HCT116 (cell line): ENCODE measurements around the gene AMOTL1. TPM values are rescaled to one million over a fixed set of nuclear protein-coding genes. Genes with fewer than 3 reads are reported as not detected.
A peak's percentile ranks its signal among the peaks of the same experiment; 100 is the strongest.

Experiments
- ATAC-seq: fragments of 200-7000 bp; cut with Tn5 transposase; 2 replicates; pipeline ENCODE4 v1.9.1; 2020; ENCODE audit warnings: mild to moderate bottlenecking, moderate library complexity
- BruUV-seq: library from RNA; stranded (reverse); fragments of 400-500 nt; replicated peaks from 2 replicates; lab custom pipeline; 2021; lab: Mats Ljungman, UMichigan
- CTCF ChIA-PET: fragments of 300-600 bp; sonication (Branson Sonifier 250); formaldehyde crosslinking; loops from one replicate; lab custom pipeline; 2021; ENCODE audit warnings: antibody characterized with exemption; lab: Charles Lee
- POLR2A ChIA-PET: fragments of 300-600, 350-600 bp; sonication (Branson Sonifier 250); formaldehyde crosslinking; loops from one replicate; lab custom pipeline; 2021; ENCODE audit warnings: antibody characterized with exemption; lab: Charles Lee
- RAD21 ChIA-PET, 2 experiments: fragments of 300-600 bp; sonication (Branson Sonifier 250); formaldehyde crosslinking; loops; one replicate each; lab custom pipeline; 2023; ENCODE audit warnings: low total read pairs in 2 of 2; ENCODE audit not compliant: uncharacterized antibody in 2 of 2, unreplicated experiment in 2 of 2, low non-redundant PET in 1 of 2; lab: Charles Lee
- DNase-seq: peaks from one replicate; pipeline ENCODE4 v3.0.0-alpha.2; 2010; ENCODE audit warnings: low read depth, low spot score
- H2AFZ ChIP-seq: fragments of 200-600 bp; shearing (Covaris generic), sonication (generic); 2 replicates; pipeline ENCODE4 v1.6.1; 2017; ENCODE audit warnings: low read depth, mixed run types, mixed read lengths, antibody characterized with exemption, low read length; ENCODE audit not compliant: poor library complexity, severe bottlenecking
- H3K27ac ChIP-seq: 2 replicates; pipeline ENCODE4 v1.5.1; 2012; ENCODE audit warnings: low read depth, low read length
- H3K27me3 ChIP-seq: fragments of 200-600 bp; sonication (generic); 2 replicates; pipeline ENCODE4 v1.6.1; 2016; ENCODE audit warnings: mixed run types, low read length, mixed read lengths; ENCODE audit not compliant: insufficient read depth
- H3K36me3 ChIP-seq, 2 experiments: fragments of 200-500 bp in 1 of 2; fragments of 200-600 bp in 1 of 2; sonication (Bioruptor generic) in 1 of 2; sonication (generic) in 1 of 2; 2 replicates each; pipeline versions ENCODE4 v1.5.1 to v1.6.1; 2014 to 2016; ENCODE audit warnings: low read length in 2 of 2, inconsistent platforms in 1 of 2, mixed read lengths in 1 of 2, mixed run types in 1 of 2; ENCODE audit not compliant: insufficient read depth in 2 of 2, control insufficient read depth in 1 of 2
- H3K4me1 ChIP-seq, 2 experiments: fragments of 200-600 bp in 1 of 2; sonication (generic) in 1 of 2; 2 replicates each; pipeline versions ENCODE4 v1.5.1 to v1.6.1; 2012 to 2017; ENCODE audit warnings: low read length in 2 of 2, inconsistent platforms in 1 of 2, mild to moderate bottlenecking in 1 of 2, mixed read lengths in 1 of 2, mixed run types in 1 of 2, moderate library complexity in 1 of 2; ENCODE audit not compliant: insufficient read depth in 2 of 2, control insufficient read depth in 1 of 2
- H3K4me2 ChIP-seq: fragments of 200-600 bp; sonication (generic); 2 replicates; pipeline ENCODE4 v1.6.1; 2017; ENCODE audit warnings: mixed run types, low read length, mixed read lengths
- H3K4me3 ChIP-seq, 2 experiments: fragments of 200-600 bp in 1 of 2; sonication (generic) in 1 of 2; replicated peaks in 1 of 2; 2 replicates each; pipeline ENCODE4 v1.5.1; 2011 to 2016; ENCODE audit warnings: low read length in 2 of 2, control low read depth in 1 of 2, low read depth in 1 of 2, mild to moderate bottlenecking in 1 of 2, mixed read lengths in 1 of 2, mixed run types in 1 of 2
- H3K79me2 ChIP-seq: fragments of 200-600 bp; sonication (generic); 2 replicates; pipeline ENCODE4 v1.6.1; 2017; ENCODE audit warnings: mild to moderate bottlenecking, mixed run types, low read length, moderate library complexity, mixed read lengths; ENCODE audit not compliant: insufficient read depth
- H3K9ac ChIP-seq: fragments of 200-600 bp; sonication (generic); 2 replicates; pipeline ENCODE4 v1.6.1; 2016; ENCODE audit warnings: low read length, mixed read lengths
- H3K9me2 ChIP-seq: fragments of 200-600 bp; sonication (generic), shearing (Covaris generic); 2 replicates; pipeline ENCODE4 v1.6.1; 2017; ENCODE audit warnings: mixed run types, mild to moderate bottlenecking, moderate library complexity; ENCODE audit not compliant: insufficient read depth
- H3K9me3 ChIP-seq, 2 experiments: fragments of 200-500 bp in 1 of 2; fragments of 200-600 bp in 1 of 2; sonication (Bioruptor generic) in 1 of 2; sonication (generic) in 1 of 2; 2 replicates each; pipeline ENCODE4 v1.6.1; 2014 to 2017; ENCODE audit warnings: low read length in 2 of 2, mixed read lengths in 2 of 2, inconsistent platforms in 1 of 2, low read depth in 1 of 2, mild to moderate bottlenecking in 1 of 2, mixed run types in 1 of 2, moderate library complexity in 1 of 2; ENCODE audit not compliant: control insufficient read depth in 1 of 2, insufficient read depth in 1 of 2
- H4K20me1 ChIP-seq: fragments of 200-600 bp; sonication (generic), shearing (Covaris generic); 2 replicates; pipeline ENCODE4 v1.6.1; 2017; ENCODE audit warnings: mixed run types, mild to moderate bottlenecking, moderate library complexity; ENCODE audit not compliant: insufficient read depth
- ATF3 ChIP-seq: IDR thresholded peaks from 2 replicates; pipeline ENCODE4 v1.6.1; 2012
- FOSL1 ChIP-seq: IDR thresholded peaks from 2 replicates; pipeline ENCODE4 v1.6.1; 2012; ENCODE audit warnings: low read depth
- MAX ChIP-seq: IDR thresholded peaks from 2 replicates; pipeline ENCODE4 v1.6.1; 2012
- SP1 ChIP-seq: IDR thresholded peaks from 2 replicates; pipeline ENCODE4 v1.6.1; 2012; ENCODE audit warnings: low read depth
- intact Hi-C: fragments of 100-400 bp; cut with micrococcal nuclease; formaldehyde crosslinking; loops from 2 replicates; pipeline ENCODE4 v1.10.0; 2022
- total RNA-seq: library from RNA; stranded (reverse); gene quantifications from one replicate; pipeline ENCODE4 v1.2.1, GENCODE V29; 2021; ENCODE audit not compliant: unreplicated experiment

The AMOTL1 gene
- total RNA-seq, 1 experiment from 2014 or later = 27.6 TPM

GRCh38 chr11:94793002-94793401 is 24.8 kb downstream of the AMOTL1 start:
- intact Hi-C loops = loop anchor here (5.0 kb wide), 1 partner anchor 84 kb away; no protein-coding TSS in a partner anchor
- Histone ChIP-seq H2AFZ (no peak overlapping the region), H3K36me3 (no peaks in the 10 kb centered on the region), H3K4me2 (peak overlapping the region; percentile 71), H3K4me1 (peaks cover 74 to 94% of the 10 kb centered on the region in 2 experiments), H3K27ac (peak overlapping the region; percentile 58; the same call in 1 of the 2 replicates), H3K4me3 (no peak overlapping the region), H3K79me2 (peaks cover 69% of the 10 kb centered on the region), H3K9ac (0 out of 2 replicates have a peak overlapping the region, but pooled peaks have one; percentile 16), H3K27me3 (no peaks in the 10 kb centered on the region), H3K9me2 (no peaks in the 10 kb centered on the region), H3K9me3 (no peaks in the 10 kb centered on the region), H4K20me1 (no peaks in the 10 kb centered on the region)
- CTCF ChIA-PET = no interaction called here
- TF ChIP-seq MAX (no peak), ATF3 (no peak), SP1 (no peak), FOSL1 (no peak)
- POLR2A ChIA-PET = no interaction called here
- no peak for DNase-seq
- RAD21 ChIA-PET = no interaction called here
- ATAC-seq = no peak
- no TSS peak for BruUV-seq

- no peaks in the 10 kb centered on the region for H3K36me3 ChIP-seq
- H3K9ac ChIP-seq = peak overlapping the region; percentile 38
- peaks cover 65% of the 10 kb centered on the region for H3K79me2 ChIP-seq
- peaks cover 73 to 88% of the 10 kb centered on the region in 2 experiments for H3K4me1 ChIP-seq
- ChIA-PET POLR2A (interaction anchor here (1.9 kb wide), 1 partner anchor 171 kb away, joined by 5 read pairs; no protein-coding TSS in a partner anchor), RAD21 (no interaction called here), CTCF (no interaction called here)
- intact Hi-C loops = loop anchor here (5.0 kb wide), 1 partner anchor 83 kb away; no protein-coding TSS in a partner anchor
- ATAC-seq = no peak
- no peaks in the 10 kb centered on the region for H3K9me3 ChIP-seq
- no peaks in the 10 kb centered on the region for H3K9me2 ChIP-seq
- H3K27me3 ChIP-seq = no peaks in the 10 kb centered on the region
- no peaks in the 10 kb centered on the region for H4K20me1 ChIP-seq
- peak overlapping the region; percentile 3 for H2AFZ ChIP-seq
- peak overlapping the region; percentile 71 for H3K4me2 ChIP-seq
- no TSS peak for BruUV-seq
- no peak for DNase-seq
- peak overlapping the region in 1 of 2 experiments; percentile 37; a peak in 2 of 4 replicates for H3K4me3 ChIP-seq
- TF ChIP-seq FOSL1 = no peak
- peak overlapping the region; percentile 58 for H3K27ac ChIP-seq
Observed at GRCh38 chr11:94793822-94794221, 25.7 kb downstream of the AMOTL1 start.
